Measurements from ENCODE around the gene LSAMP. TPM values are rescaled to one million over a fixed set of nuclear protein-coding genes. Genes with fewer than 3 reads are reported as not detected.

Gene LSAMP
- total and polyA plus RNA-seq, 2 experiments from 2014 or later, result 2.0 to 2.9 TPM

GRCh38 chr3:115861166-115861733 lies 584.0 kb downstream of the LSAMP start:
- Histone ChIP-seq H3K4me1 (ENCODE audit: insufficient read depth) (peaks cover 72% of the 10 kb centered on the region), H3K27me3 (ENCODE audit: insufficient read depth) (no peaks in the 10 kb centered on the region), H3K36me3 (ENCODE audit: insufficient read depth) (no peaks in the 10 kb centered on the region), H3K27ac (ENCODE audit: low read depth) (no peak overlapping the region), H3K4me2 (peak overlapping the region; percentile 70), H3K9me2 (ENCODE audit: insufficient read depth) (no peaks in the 10 kb centered on the region), H3F3A (replicated peaks; ENCODE audit: low read depth) (no peaks in the 10 kb centered on the region; the same call in 1 of the 2 replicates), H3K4me3 (no peak overlapping the region), H4K20me1 (replicated peaks; ENCODE audit: insufficient read depth) (no peaks in the 10 kb centered on the region), H3K79me2 (replicated peaks; ENCODE audit: insufficient read depth) (no peaks in the 10 kb centered on the region), H2AFZ (no peak overlapping the region)
- no peak overlapping the region for H3K4me3 Mint-ChIP-seq
- H3K27ac Mint-ChIP-seq, result no peak overlapping the region
- H3K36me3 Mint-ChIP-seq (ENCODE audit: low read depth), result no peaks in the 10 kb centered on the region
- peaks cover 72% of the 10 kb centered on the region for H3K4me1 Mint-ChIP-seq
- TF ChIP-seq CTCF (conservative IDR thresholded peaks at IDR 0.05; ENCODE audit: low read depth in 2 of 2) (peak; percentile 75 to 76), ZNF114 (CRISPR knock-in tag; IDR thresholded peaks at IDR 0.05) (no peak)
- DNase-seq (ENCODE audit: low spot score) (peak; percentile 69), ATAC-seq (peak; percentile 48)
- peaks cover 1% of the 10 kb centered on the region for H3K27me3 Mint-ChIP-seq (ENCODE audit: insufficient read depth, low read depth, poor library complexity)
- no peaks in the 10 kb centered on the region for H3K9me3 Mint-ChIP-seq

GRCh38 chr3:115860766-115861165 lies 584.5 kb downstream of the LSAMP start:
- H3K9me2 ChIP-seq (ENCODE audit: insufficient read depth), result no peaks in the 10 kb centered on the region
- Mint-ChIP-seq H3K4me1 (peaks cover 69% of the 10 kb centered on the region), H3K27ac (no peak overlapping the region), H3K27me3 (ENCODE audit: insufficient read depth, low read depth, poor library complexity) (peaks cover 1% of the 10 kb centered on the region), H3K36me3 (ENCODE audit: low read depth) (no peaks in the 10 kb centered on the region), H3K4me3 (no peak overlapping the region), H3K9me3 (no peaks in the 10 kb centered on the region)
- no peak for ATAC-seq
- no peak for DNase-seq (ENCODE audit: low spot score)
- H3K4me1 ChIP-seq (ENCODE audit: insufficient read depth), result peaks cover 70% of the 10 kb centered on the region
- H3K4me2 ChIP-seq, result peak overlapping the region; percentile 33
- H4K20me1 ChIP-seq (replicated peaks; ENCODE audit: insufficient read depth), result no peaks in the 10 kb centered on the region
- H2AFZ ChIP-seq, result no peak overlapping the region
- H3K36me3 ChIP-seq (ENCODE audit: insufficient read depth), result no peaks in the 10 kb centered on the region
- TF ChIP-seq EZH2phosphoT487 (IDR thresholded peaks at IDR 0.05; ENCODE audit: unreplicated experiment), result no peak
- TF ChIP-seq POLR2AphosphoS5 (IDR thresholded peaks at IDR 0.05; ENCODE audit: low read depth), result no peak
- no peak for TF ChIP-seq REST (IDR thresholded peaks at IDR 0.05; ENCODE audit: unreplicated experiment)
- TF ChIP-seq STAT1 (IDR thresholded peaks at IDR 0.05; ENCODE audit: unreplicated experiment), result no peak
- no peak for TF ChIP-seq NANOG (IDR thresholded peaks at IDR 0.05; ENCODE audit: borderline replicate concordance)
- TF ChIP-seq CREB1 (CRISPR knock-in tag; IDR thresholded peaks at IDR 0.05; ENCODE audit: low read depth), result no peak
- no peak for TF ChIP-seq ZNF331 (CRISPR knock-in tag; IDR thresholded peaks at IDR 0.05; ENCODE audit: low read depth)
- no peak overlapping the region for H3K27ac ChIP-seq (ENCODE audit: low read depth)
- no peaks in the 10 kb centered on the region; the same call in 1 of the 2 replicates for H3F3A ChIP-seq (replicated peaks; ENCODE audit: low read depth)
- no peaks in the 10 kb centered on the region for H3K27me3 ChIP-seq (ENCODE audit: insufficient read depth)
- H3K4me3 ChIP-seq, result no peak overlapping the region
- H3K79me2 ChIP-seq (replicated peaks; ENCODE audit: insufficient read depth), result no peaks in the 10 kb centered on the region
